Right lung (tissue), 5 donors: ENCODE results near the gene RSAD1. TPM values are rescaled to one million over a fixed set of nuclear protein-coding genes. Genes with fewer than 3 reads are reported as not detected.

ENCODE experiments used
- DNase-seq, 2 donors: peaks; one replicate each; pipeline ENCODE4 v3.0.0-alpha.2; 2013
- polyA plus RNA-seq, 5 donors: library from polyadenylated mRNA; unstranded; fragments of 120-200 nt; gene quantifications; one replicate each; pipeline versions ENCODE4 v1.2.1 to v1.2.3, GENCODE V29; 2013; ENCODE audit warnings: inconsistent platforms in 1 of 5, low replicate concordance in 1 of 5; ENCODE audit not compliant: insufficient read length in 5 of 5, insufficient read depth in 1 of 5

RSAD1 gene
- polyA plus RNA-seq, 5 donors: 41.2 to 56.4 (median 50.3) TPM

GRCh38 chr17:50517504-50518383 is 39.1 kb downstream of the RSAD1 start:
- DNase-seq: no peak

- no peak for DNase-seq
Measured at GRCh38 chr17:50518384-50519023, 39.8 kb downstream of the RSAD1 start.

GRCh38 chr17:50519141-50519834 is 40.6 kb downstream of the RSAD1 start:
- DNase-seq: no peak

GRCh38 chr17:50520483-50520882 is 41.8 kb downstream of the RSAD1 start:
- DNase-seq: no peak

- DNase-seq: no peak
Measured at GRCh38 chr17:50521514-50521913, 42.9 kb downstream of the RSAD1 start.

- DNase-seq: no peak
Measured at GRCh38 chr17:50522766-50523165, 44.1 kb downstream of the RSAD1 start.

- DNase-seq: no peak
Measured at GRCh38 chr17:50523208-50523607, 44.5 kb downstream of the RSAD1 start.

- no peak for DNase-seq
Measured at GRCh38 chr17:50524838-50525237, 46.2 kb downstream of the RSAD1 start.

- DNase-seq: no peak
Measured at GRCh38 chr17:50527155-50527762, 48.6 kb downstream of the RSAD1 start.

- DNase-seq: no peak
Measured at GRCh38 chr17:50527949-50528474, 49.4 kb downstream of the RSAD1 start.

GRCh38 chr17:50529849-50530248 is 51.2 kb downstream of the RSAD1 start:
- no peak for DNase-seq

- no peak for DNase-seq
Measured at GRCh38 chr17:50531428-50532025, 52.9 kb downstream of the RSAD1 start.

GRCh38 chr17:50532452-50533024 is 53.9 kb downstream of the RSAD1 start, which contains the start of gene EPN3:
EPN3 (plus strand) TSS chr17:50532735; CDS start chr17:50536557, 3,822 bp downstream.
- no peak for DNase-seq

- no peak for DNase-seq
Measured at GRCh38 chr17:50533185-50533584, 54.5 kb downstream of the RSAD1 start.

- DNase-seq: peak in 1 of 2 donors; percentile 52
Measured at GRCh38 chr17:50533720-50534148, 55.1 kb downstream of the RSAD1 start.

- DNase-seq: no peak
Measured at GRCh38 chr17:50534222-50534978, 55.7 kb downstream of the RSAD1 start.

GRCh38 chr17:50534979-50535326 is 56.3 kb downstream of the RSAD1 start:
- no peak for DNase-seq

- DNase-seq: no peak
Measured at GRCh38 chr17:50535407-50535806, 56.7 kb downstream of the RSAD1 start.
